GM12874 (cell line): ENCODE results near the gene PCSK5.

Experiments
- TF ChIP-seq, protein P1 (sequence below): IDR thresholded peaks from 2 replicates; pipeline ENCODE4 v1.5.1; 2011; ENCODE audit warnings: low read depth, mild to moderate bottlenecking, control low read depth, low read length, moderate library complexity; ENCODE audit not compliant: insufficient read depth

PCSK5 gene

DNA sequence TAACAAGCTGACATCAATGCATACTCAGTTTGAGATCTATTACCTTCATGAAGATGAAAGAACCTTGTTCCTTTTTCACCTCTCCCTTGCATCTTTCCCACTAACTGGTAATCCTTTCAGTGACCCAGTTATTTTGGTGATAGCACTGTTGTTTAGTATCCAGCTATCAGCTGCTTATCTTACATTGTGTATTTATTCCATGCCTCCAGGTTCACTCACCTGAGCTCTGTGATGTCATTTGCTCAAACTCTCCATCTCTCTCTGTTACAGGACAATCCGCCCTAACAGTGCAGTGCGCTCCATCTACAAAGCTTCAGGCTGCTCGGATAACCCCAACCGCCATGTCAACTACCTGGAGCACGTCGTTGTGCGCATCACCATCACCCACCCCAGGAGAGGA, 268.2 kb downstream of the PCSK5 start:
- TF ChIP-seq, protein P1, sequence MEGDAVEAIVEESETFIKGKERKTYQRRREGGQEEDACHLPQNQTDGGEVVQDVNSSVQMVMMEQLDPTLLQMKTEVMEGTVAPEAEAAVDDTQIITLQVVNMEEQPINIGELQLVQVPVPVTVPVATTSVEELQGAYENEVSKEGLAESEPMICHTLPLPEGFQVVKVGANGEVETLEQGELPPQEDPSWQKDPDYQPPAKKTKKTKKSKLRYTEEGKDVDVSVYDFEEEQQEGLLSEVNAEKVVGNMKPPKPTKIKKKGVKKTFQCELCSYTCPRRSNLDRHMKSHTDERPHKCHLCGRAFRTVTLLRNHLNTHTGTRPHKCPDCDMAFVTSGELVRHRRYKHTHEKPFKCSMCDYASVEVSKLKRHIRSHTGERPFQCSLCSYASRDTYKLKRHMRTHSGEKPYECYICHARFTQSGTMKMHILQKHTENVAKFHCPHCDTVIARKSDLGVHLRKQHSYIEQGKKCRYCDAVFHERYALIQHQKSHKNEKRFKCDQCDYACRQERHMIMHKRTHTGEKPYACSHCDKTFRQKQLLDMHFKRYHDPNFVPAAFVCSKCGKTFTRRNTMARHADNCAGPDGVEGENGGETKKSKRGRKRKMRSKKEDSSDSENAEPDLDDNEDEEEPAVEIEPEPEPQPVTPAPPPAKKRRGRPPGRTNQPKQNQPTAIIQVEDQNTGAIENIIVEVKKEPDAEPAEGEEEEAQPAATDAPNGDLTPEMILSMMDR: no peak

DNA sequence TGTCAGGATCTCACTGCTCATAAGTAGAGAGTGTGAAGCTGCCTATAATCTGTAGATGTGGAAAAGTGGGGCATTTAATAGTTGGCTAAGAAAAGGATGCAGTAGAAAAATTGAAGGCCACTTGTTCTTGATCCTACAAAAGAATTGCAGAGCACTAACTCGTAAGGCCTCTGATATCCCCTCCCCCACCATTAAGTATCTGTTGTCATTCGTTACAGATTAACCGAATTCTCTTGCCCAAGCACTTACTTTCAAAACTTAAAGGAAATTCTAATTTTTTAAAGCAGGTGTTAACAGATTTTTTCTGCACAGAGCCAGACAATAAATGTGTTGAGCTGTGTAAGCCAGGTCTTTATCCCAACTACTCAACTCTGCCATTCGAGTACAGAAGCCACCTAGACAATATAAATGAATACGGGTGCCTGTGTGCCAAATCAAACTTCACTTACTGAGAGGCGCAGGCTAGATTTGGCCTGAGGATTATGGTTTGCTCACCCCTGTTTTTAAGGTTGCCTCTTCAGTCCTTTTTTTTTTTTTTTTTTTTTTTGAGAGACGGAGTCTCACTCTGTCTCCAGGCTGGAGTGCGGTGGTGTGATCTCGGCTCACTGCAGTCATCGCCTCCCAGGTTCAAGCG, 268.9 kb downstream of the PCSK5 start:
- TF ChIP-seq, protein P1: no peak

DNA sequence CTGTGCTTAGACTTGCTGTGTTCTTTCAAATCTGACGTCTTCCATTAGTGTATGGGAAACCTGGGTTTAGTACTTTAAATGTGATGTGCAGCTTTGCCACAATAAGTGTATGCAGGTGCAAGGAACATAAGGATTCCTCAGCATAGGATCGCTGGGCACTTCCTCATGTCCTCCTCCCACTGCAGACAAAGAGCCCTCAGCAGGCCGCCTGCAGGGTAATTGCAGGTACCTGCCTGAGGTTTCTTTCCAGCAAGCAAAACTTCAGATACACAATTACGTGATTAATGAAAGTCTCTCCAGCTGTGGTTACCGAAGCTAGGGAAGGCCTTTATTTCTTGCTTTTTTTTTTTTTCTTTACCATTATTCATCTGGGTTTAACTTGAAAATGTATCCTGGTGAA, 270.6 kb downstream of the PCSK5 start:
- TF ChIP-seq, protein P1: no peak

DNA sequence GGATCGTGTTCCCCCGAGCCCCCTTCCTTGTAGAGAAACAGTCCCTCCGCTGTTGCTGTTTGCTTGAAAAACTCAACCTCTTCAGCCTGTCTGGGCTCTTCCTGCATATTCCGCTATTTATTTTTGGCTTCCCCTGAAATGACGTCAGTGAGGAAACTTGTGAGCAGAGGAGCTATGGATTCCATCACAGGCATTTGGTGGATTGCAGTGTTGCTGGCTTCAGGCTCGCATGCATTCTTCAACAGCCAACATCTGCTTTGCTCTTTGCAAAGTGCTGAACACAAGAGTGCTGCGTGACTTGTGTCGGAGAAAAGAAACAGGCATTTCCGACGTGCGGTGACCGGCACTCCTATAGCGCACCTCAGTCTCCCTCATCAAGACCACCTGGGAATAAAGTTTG, 271.1 kb downstream of the PCSK5 start:
- TF ChIP-seq, protein P1: no peak

DNA sequence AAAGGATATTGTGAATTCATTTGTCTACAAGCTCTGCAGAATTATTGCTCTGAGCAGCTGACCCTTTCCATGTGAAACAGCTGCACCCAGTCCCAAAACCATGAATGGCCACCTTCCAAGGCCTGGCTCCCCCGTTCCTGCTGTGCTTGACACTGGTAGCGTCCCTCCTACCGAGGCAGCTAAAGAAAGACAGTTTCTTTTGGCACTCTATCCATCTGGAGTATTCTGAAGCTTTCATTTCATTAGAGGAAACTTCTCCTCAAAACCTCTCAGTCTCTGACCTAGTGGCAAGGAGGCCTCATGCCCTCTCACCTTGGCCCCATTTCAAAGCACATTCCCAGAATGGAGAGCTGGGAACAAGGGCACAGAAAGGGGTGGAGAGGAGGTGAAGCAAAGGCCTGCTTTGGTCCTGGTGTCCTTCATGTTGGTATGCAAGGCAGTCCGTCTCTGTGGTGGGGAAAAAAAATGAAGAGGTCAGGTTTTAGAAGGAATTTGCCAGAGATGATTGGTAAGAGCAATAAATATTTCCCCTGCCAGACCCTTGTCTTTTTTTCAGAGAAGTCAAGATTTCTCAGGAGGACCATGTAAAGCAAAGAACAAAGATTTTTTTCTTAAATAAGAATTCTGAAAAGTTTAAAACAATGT, 271.7 kb downstream of the PCSK5 start:
- TF ChIP-seq, protein P1: no peak

DNA sequence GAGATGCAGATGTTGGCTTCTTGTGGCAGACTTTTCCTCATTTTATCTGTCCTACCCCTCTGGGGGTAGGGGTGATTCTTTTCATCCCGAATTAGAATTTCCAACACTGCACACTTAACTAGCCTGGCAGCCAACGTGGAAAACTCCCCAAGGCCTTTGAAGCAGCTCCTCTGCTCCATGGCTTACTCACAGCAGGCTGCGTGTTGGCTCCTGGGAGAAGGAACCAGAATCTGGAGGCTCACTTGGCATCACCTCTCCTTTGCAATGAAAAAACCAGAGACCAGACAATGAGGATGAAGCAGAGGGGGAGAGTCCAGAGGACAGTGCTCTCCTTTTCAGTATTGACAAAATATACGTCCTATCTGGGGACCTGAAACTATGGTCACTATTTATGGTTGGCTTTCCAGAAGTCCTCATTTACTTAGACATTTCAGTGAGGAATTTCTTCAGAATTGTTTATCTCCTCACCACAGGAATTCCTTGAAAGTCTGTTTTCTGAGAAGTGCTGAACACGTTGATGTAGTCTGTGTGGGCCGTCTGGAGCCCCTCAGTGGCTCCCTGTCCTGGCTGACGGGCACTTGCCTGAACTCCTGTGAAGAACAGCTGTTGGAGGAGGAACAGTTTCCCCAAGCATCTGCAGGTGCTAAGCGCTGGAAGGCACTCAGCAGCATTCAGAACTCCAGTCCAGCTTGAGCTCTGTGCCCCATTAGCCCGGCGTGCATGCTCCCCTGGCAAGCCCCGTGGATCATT, 272.5 kb downstream of the PCSK5 start:
- TF ChIP-seq, protein P1: no peak

DNA sequence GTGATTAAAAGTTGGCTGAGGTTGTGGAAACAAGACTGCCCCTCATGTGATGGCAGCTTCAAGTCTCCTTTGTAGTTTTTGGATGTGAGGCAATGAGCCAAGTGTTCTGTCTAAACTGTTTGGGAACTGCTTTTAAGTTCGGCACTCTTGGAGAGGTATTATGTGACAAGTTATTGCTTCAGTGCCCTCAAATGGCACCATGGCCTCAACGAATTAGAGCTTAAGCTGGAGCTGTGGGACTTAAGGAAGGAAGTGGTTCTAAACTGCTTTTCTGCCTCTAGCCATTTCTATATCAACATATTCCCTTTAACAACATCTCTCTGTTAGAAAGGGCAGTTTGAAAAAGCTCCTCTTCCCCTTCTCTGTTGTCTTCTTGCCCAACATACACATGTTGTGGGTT, 276.1 kb downstream of the PCSK5 start:
- TF ChIP-seq, protein P1: no peak
